ENCODE measurements around the gene SHISA5.

- TF ChIP-seq GATA3 (IDR thresholded peaks at IDR 0.05; ENCODE audit: low read depth, low read length) (no peak), GATA2 (IDR thresholded peaks at IDR 0.05; ENCODE audit: low read depth, low read length) (no peak)
These were observed 25.9 kb downstream of the SHISA5 start for GRCh38 chr3:48477959-48478520.
